Upper lobe of right lung (tissue), 1 donor: ENCODE measurements around the gene TSPAN6. TPM values are rescaled to one million over a fixed set of nuclear protein-coding genes. Genes with fewer than 3 reads are reported as not detected.

ENCODE experiments used
- ATAC-seq: fragments of 200-7000 bp; cut with Tn5 transposase; one replicate; pipeline ENCODE4 v1.9.1; 2020; ENCODE audit warnings: mild to moderate bottlenecking, moderate library complexity
- DNase-seq: peaks from one replicate; pipeline ENCODE4 v3.0.0-alpha.2; 2020
- H3K27ac ChIP-seq: fragments of 200-600 bp; one replicate; pipeline ENCODE4 v1.8.0; 2022
- H3K27me3 ChIP-seq: fragments of 200-600 bp; one replicate; pipeline ENCODE4 v1.8.0; 2022; ENCODE audit warnings: mild to moderate bottlenecking
- H3K36me3 ChIP-seq: fragments of 200-600 bp; one replicate; pipeline ENCODE4 v1.8.0; 2022
- H3K4me1 ChIP-seq: fragments of 200-600 bp; one replicate; pipeline ENCODE4 v1.8.0; 2022
- H3K4me3 ChIP-seq: fragments of 200-600 bp; one replicate; pipeline ENCODE4 v1.8.0; 2022; ENCODE audit warnings: mild to moderate bottlenecking
- H3K9me3 ChIP-seq: fragments of 200-600 bp; one replicate; pipeline ENCODE4 v1.8.0; 2022
- intact Hi-C: fragments of 100-400 bp; cut with DNase I; formaldehyde crosslinking; loops from one replicate; pipeline ENCODE4 v1.11.0; 2022
- total RNA-seq: library from RNA; stranded (reverse); fragmentation: NEBNext Ultra II Directional; extraction: Animal tissue kit (Norgen Biotek cat#: 25700); gene quantifications from one replicate; pipeline ENCODE4 v1.2.1, GENCODE V29; 2021
- TF ChIP-seq, protein P1 (sequence below): fragments of 200-600 bp; IDR thresholded peaks from one replicate; pipeline ENCODE4 v1.8.0; 2022; ENCODE audit warnings: antibody characterized with exemption
- donor health status: DM: no; HTN: yes; CAD: no; lungs with severe emphysema.

Gene TSPAN6
- total RNA-seq, 1 donor from 2014 or later, result 13.9 TPM

DNA sequence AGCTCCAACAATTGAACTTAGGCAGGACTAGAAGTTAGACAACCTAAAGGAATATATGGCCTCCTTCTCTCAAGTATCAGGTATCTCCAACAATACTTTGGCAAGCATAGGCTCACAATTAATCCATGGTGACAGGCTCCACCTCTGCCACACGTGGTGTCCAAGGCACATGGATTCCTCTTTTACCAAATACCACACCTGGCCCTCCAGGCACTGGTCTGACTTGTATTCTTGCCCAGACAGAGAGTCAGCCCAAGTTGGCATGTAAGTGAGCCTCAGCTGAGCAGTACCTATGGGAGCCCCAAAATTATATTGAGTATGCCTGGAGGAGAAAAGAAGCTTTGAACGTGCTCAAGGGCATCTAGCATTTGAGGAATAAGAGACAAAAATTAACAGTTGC is 27.0 kb upstream of the TSPAN6 start:
- no peak for ATAC-seq
- Histone ChIP-seq H3K27ac (no peak overlapping the region), H3K36me3 (no peaks in the 10 kb centered on the region), H3K4me3 (no peak overlapping the region), H3K27me3 (no peaks in the 10 kb centered on the region), H3K4me1 (no peaks in the 10 kb centered on the region), H3K9me3 (no peaks in the 10 kb centered on the region)
- TF ChIP-seq, protein P1, sequence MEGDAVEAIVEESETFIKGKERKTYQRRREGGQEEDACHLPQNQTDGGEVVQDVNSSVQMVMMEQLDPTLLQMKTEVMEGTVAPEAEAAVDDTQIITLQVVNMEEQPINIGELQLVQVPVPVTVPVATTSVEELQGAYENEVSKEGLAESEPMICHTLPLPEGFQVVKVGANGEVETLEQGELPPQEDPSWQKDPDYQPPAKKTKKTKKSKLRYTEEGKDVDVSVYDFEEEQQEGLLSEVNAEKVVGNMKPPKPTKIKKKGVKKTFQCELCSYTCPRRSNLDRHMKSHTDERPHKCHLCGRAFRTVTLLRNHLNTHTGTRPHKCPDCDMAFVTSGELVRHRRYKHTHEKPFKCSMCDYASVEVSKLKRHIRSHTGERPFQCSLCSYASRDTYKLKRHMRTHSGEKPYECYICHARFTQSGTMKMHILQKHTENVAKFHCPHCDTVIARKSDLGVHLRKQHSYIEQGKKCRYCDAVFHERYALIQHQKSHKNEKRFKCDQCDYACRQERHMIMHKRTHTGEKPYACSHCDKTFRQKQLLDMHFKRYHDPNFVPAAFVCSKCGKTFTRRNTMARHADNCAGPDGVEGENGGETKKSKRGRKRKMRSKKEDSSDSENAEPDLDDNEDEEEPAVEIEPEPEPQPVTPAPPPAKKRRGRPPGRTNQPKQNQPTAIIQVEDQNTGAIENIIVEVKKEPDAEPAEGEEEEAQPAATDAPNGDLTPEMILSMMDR, result no peak
- intact Hi-C loops, result no loop called here
- no peak for DNase-seq

DNA sequence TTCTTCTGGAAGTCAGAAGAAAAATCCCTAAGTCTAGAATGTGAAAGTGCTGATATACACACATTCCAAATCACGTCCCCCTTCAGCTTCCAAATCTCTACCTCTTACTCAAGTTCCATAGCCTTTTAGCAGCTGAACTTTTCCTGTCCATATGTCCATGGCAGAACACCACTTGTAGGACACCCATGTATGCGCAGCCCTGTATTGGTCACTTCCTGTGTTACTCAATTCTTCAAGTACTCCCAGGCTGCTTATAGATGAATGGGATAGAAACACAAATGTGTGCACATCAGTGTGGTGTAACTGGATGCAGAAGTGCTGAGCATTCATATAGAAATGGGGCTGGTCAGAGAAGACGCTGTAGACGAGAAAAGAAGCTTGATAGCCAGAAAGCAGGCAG is 26.2 kb upstream of the TSPAN6 start:
- Histone ChIP-seq H3K36me3 (no peaks in the 10 kb centered on the region), H3K4me1 (no peaks in the 10 kb centered on the region), H3K4me3 (no peak overlapping the region), H3K9me3 (no peaks in the 10 kb centered on the region), H3K27ac (no peak overlapping the region), H3K27me3 (no peaks in the 10 kb centered on the region)
- DNase-seq (no peak), ATAC-seq (no peak)
- intact Hi-C loops, result no loop called here
- TF ChIP-seq, protein P1, result no peak

DNA sequence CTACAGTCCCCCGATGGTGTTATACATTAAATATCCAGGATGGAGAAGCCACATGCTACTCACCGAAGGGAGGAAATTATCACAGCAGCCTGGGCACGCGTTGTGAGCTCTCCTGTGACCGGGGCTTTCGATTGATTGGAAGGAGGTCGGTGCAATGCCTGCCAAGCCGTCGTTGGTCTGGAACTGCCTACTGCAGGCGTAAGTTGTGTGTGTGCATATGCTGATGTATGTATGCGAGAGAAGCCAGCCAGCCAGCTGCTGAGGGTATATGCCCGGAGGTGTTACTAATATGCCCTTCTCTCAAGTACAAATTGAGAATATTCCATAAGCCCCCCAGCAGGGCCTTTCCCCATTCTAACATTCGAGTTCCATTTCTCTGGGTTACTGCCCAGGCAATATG is 25.6 kb upstream of the TSPAN6 start:
- no peaks in the 10 kb centered on the region for H3K27me3 ChIP-seq
- H3K27ac ChIP-seq, result no peak overlapping the region
- intact Hi-C loops, result no loop called here
- DNase-seq (no peak), ATAC-seq (no peak)
- TF ChIP-seq, protein P1, result no peak
- no peaks in the 10 kb centered on the region for H3K4me1 ChIP-seq
- no peak overlapping the region for H3K4me3 ChIP-seq
- no peaks in the 10 kb centered on the region for H3K9me3 ChIP-seq
- H3K36me3 ChIP-seq, result no peaks in the 10 kb centered on the region

DNA sequence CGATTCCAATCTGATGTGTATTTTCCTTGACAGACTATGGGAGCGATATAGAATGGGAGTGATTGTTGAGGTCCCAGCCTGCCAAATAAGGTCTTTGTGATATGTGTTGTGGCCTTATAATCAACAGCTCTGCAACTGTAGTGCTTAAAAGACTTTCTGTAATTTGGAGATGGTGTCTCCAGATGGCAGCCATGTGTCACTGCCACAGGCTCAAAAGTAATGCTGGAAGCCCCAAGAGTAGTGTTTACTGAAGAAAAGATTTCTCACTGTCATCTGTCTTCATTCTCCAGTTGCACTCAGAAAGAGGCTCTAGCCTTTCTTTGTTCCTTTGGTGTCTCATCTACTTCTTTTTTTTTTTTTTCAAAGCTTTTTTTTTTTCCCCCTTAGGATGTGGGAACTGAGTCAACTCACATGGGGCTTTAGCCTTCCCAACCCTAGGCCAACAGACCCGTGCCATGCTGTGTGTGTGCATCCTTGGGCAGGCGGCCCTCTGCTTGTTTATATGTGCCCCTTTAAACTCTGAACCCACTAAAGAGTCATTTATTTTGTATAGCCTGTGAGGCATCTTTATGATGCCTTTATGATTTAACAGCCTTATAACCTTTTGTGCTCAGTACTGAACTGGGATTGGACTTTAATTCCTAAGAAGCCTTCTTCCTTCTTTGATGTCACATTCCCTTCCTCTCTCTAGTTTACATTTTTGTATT is 23.0 kb upstream of the TSPAN6 start:
- TF ChIP-seq, protein P1, result no peak
- Histone ChIP-seq H3K4me1 (no peaks in the 10 kb centered on the region), H3K9me3 (no peaks in the 10 kb centered on the region), H3K27me3 (no peaks in the 10 kb centered on the region), H3K4me3 (no peak overlapping the region), H3K27ac (no peak overlapping the region), H3K36me3 (no peaks in the 10 kb centered on the region)
- DNase-seq (no peak), ATAC-seq (no peak)
- intact Hi-C loops, result no loop called here

DNA sequence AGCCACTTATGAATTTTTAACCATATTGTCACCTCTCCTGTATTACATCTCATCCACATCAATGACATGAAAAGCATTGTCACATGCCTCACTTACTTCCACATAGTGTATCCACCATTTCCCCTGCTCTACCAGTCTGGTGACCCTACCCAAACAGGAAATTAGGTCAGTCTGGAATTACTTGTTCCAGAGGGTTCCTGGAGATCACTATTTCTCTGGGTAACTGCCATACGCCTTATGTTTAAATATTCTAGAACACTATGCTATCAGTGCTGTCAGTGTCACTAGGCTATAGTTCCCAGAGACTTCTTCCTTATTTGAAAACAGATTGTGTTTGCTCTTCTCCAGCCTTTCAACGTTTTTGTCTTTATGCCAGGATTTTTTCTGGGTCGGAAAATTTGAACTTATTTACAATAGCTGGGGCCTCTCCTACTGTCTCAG is 22.4 kb upstream of the TSPAN6 start:
- ATAC-seq (no peak), DNase-seq (no peak)
- intact Hi-C loops, result no loop called here
- Histone ChIP-seq H3K4me3 (no peak overlapping the region), H3K9me3 (no peaks in the 10 kb centered on the region), H3K4me1 (no peaks in the 10 kb centered on the region), H3K36me3 (no peaks in the 10 kb centered on the region), H3K27me3 (no peaks in the 10 kb centered on the region), H3K27ac (no peak overlapping the region)
- TF ChIP-seq, protein P1, result no peak

DNA sequence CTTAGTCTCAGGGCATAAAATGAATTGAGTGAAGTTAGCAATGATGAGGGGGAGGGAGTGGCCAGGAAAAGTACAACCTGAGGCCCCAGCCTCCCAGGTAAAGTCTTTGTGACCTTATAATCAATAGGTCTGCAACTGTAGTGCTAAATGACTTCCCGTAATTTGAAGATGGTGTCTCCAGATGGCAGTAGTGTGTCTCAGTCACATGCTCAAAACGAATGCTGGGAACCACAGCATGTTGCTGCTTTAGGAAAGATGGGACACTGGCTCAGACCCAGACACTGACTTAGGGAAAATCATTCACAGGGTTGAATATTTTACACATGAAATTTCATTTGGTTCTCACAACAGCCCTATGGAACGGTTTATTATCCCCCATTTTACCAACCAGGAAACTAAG is 17.7 kb upstream of the TSPAN6 start:
- H3K4me3 ChIP-seq, result no peak overlapping the region
- peaks cover 4% of the 10 kb centered on the region for H3K4me1 ChIP-seq
- no peak overlapping the region for H3K27ac ChIP-seq
- H3K27me3 ChIP-seq, result no peaks in the 10 kb centered on the region
- DNase-seq (no peak), ATAC-seq (no peak)
- no peaks in the 10 kb centered on the region for H3K9me3 ChIP-seq
- intact Hi-C loops, result no loop called here
- no peaks in the 10 kb centered on the region for H3K36me3 ChIP-seq
- TF ChIP-seq, protein P1, result no peak
